Ovary (tissue), 9 donors: Measurements from ENCODE around the gene NME2. TPM values are rescaled to one million over a fixed set of nuclear protein-coding genes. Genes with fewer than 3 reads are reported as not detected.

Source experiments
- DNase-seq, 5 donors: peaks; one replicate each; pipeline ENCODE4 v3.0.0-alpha.2; 2019 to 2020
- H3K27ac ChIP-seq, 2 donors: fragments of 200-600 bp; one replicate each; pipeline versions ENCODE4 v1.5.1 to v1.8.0; 2019 to 2022
- H3K27me3 ChIP-seq: fragments of 200-600 bp; one replicate; pipeline ENCODE4 v1.8.0; 2022
- H3K36me3 ChIP-seq: fragments of 200-600 bp; sonication (generic); one replicate; pipeline ENCODE4 v1.5.1; 2019
- H3K4me1 ChIP-seq: one replicate; pipeline ENCODE4 v1.8.1; 2013; ENCODE audit warnings: mild to moderate bottlenecking, moderate library complexity; ENCODE audit not compliant: insufficient read depth
- H3K4me3 ChIP-seq: fragments of 200-600 bp; sonication (generic); one replicate; pipeline ENCODE4 v1.5.1; 2017
- H3K9me3 ChIP-seq, 2 donors: fragments of 200-600 bp in 1 of 2; sonication (generic) in 1 of 2; one replicate each; pipeline versions ENCODE4 v1.5.1 to v1.8.1; 2013 to 2019; ENCODE audit warnings: mild to moderate bottlenecking in 1 of 2, moderate library complexity in 1 of 2
- CTCF ChIP-seq, 3 donors: fragments of 450-650 bp in 2 of 3; fragments of 200-600 bp in 1 of 3; IDR thresholded peaks; one replicate each; pipeline versions ENCODE4 v1.5.1 to v1.8.0; 2016 to 2022; ENCODE audit warnings: antibody characterized with exemption in 3 of 3, mild to moderate bottlenecking in 1 of 3
- EP300 ChIP-seq: sonication (generic); formaldehyde crosslinking; IDR thresholded peaks from one replicate; pipeline ENCODE4 v1.6.1; 2017; ENCODE audit warnings: antibody characterized with exemption
- POLR2A ChIP-seq: fragments of 450-650 bp; IDR thresholded peaks from one replicate; pipeline ENCODE4 v1.6.1; 2017; ENCODE audit warnings: antibody characterized with exemption, mild to moderate bottlenecking, moderate library complexity
- WGBS, 3 donors: extraction: QIAGEN DNeasy Blood & Tissue Kit in 1 of 3; methylation state at CpG; one replicate each; pipeline versions ENCODE4 v1.1.5 to v1.1.7; 2013 to 2017; 5-methylcytosine and 5-hydroxymethylcytosine counted together
- intact Hi-C, 4 donors: fragments of 100-400 bp; cut with DNase I; formaldehyde crosslinking; loops; one replicate each; pipeline versions ENCODE4 v1.11.0 to v1.15.1; 2022 to 2023
- polyA plus RNA-seq, 2 donors: library from polyadenylated mRNA; stranded (reverse); fragments of 200-250 nt in 1 of 2; fragments of 350-450 nt in 1 of 2; fragmentation: Illumina TruSeq in 1 of 2; extraction: RNeasy Lipid Tissue Mini Kit (QIAGEN cat#74804) in 1 of 2; gene quantifications; one replicate each; pipeline ENCODE4 v1.2.3, GENCODE V29; 2013 to 2014
- total RNA-seq, 7 donors: library from RNA; depleted of rRNA in 2 of 7; stranded (reverse); fragments of >200 nt in 2 of 7; fragmentation: NEBNext Ultra II Directional in 3 of 7; extraction: Animal tissue kit (Norgen Biotek cat#: 25700) in 3 of 7; gene quantifications; one replicate each; pipeline versions ENCODE4 v1.1.0 to v1.2.4, GENCODE V29; 2016 to 2023
- donor health status: DM: no; HTN: no; CAD: no; lungs with moderate emphysema.
- donor health status: DM: no; HTN: no; CAD: no.
- donor health status: Bipolar disorder and iron deficiency.
- donor health status: DM: yes; HTN: yes; CAD: no.
- donor health status: DM: no; HTN: no; CAD: no.
- donor health status: DM: yes; HTN: yes; CAD: no.

Gene NME2
- total and polyA plus RNA-seq, 9 donors, result 376 to 717 (median 502) TPM

- TF ChIP-seq POLR2A (no peak), EP300 (no peak), CTCF (IDR thresholded peaks at IDR 0.05) (no peak)
- whole genome bisulfite sequencing, 3 donors, result 84 to 89% (median 87%) methylated on average over 5 of the region's 5 CpGs
- intact Hi-C loops, result loop anchor here in 1 of 4 donors (10.0 kb wide), 1 partner anchor 280 kb away; no protein-coding TSS in a partner anchor
- H3K36me3 ChIP-seq, result no peaks in the 10 kb centered on the region
- H3K4me1 ChIP-seq, result peaks cover 6% of the 10 kb centered on the region
- no peak for DNase-seq
- H3K4me3 ChIP-seq, result no peak overlapping the region
- H3K27me3 ChIP-seq, result no peaks in the 10 kb centered on the region
- H3K9me3 ChIP-seq, result no peaks in the 10 kb centered on the region
- no peak overlapping the region for H3K27ac ChIP-seq
Observed at GRCh38 chr17:51124640-51125503, 41.3 kb upstream of the NME2 start.

GRCh38 chr17:51128076-51128475 is 38.1 kb upstream of the NME2 start:
- intact Hi-C loops, result loop anchor here in 1 of 4 donors (10.0 kb wide), 1 partner anchor 283 kb away; no protein-coding TSS in a partner anchor
- H3K4me3 ChIP-seq, result no peak overlapping the region
- no peak for DNase-seq
- TF ChIP-seq EP300 (no peak), CTCF (IDR thresholded peaks at IDR 0.05) (no peak), POLR2A (no peak)
- H3K9me3 ChIP-seq, result no peaks in the 10 kb centered on the region
- H3K4me1 ChIP-seq, result no peaks in the 10 kb centered on the region
- no peaks in the 10 kb centered on the region for H3K36me3 ChIP-seq
- WGBS, 3 donors, result 65 to 72% (median 70%) methylated on average over 3 of the region's 3 CpGs
- no peaks in the 10 kb centered on the region for H3K27me3 ChIP-seq
- no peak overlapping the region for H3K27ac ChIP-seq

- Histone ChIP-seq H3K27me3 (no peaks in the 10 kb centered on the region), H3K4me1 (no peaks in the 10 kb centered on the region), H3K36me3 (no peaks in the 10 kb centered on the region), H3K27ac (no peak overlapping the region), H3K4me3 (no peak overlapping the region), H3K9me3 (no peaks in the 10 kb centered on the region)
- DNase-seq, result no peak
- intact Hi-C loops, result no loop called here
- no peak for TF ChIP-seq POLR2A
- TF ChIP-seq EP300, result no peak
- TF ChIP-seq CTCF (IDR thresholded peaks at IDR 0.05), result no peak
Observed at GRCh38 chr17:51132964-51133319, 33.3 kb upstream of the NME2 start.

GRCh38 chr17:51133365-51133764 is 32.8 kb upstream of the NME2 start:
- intact Hi-C loops, result no loop called here
- no peak for DNase-seq
- no peak for TF ChIP-seq CTCF (IDR thresholded peaks at IDR 0.05)
- no peak for TF ChIP-seq EP300
- no peak for TF ChIP-seq POLR2A
- H3K27me3 ChIP-seq, result no peaks in the 10 kb centered on the region
- H3K9me3 ChIP-seq, result no peaks in the 10 kb centered on the region
- no peak overlapping the region for H3K4me3 ChIP-seq
- no peaks in the 10 kb centered on the region for H3K36me3 ChIP-seq
- no peaks in the 10 kb centered on the region for H3K4me1 ChIP-seq
- 59 to 69% (median 65%) methylated on average over 2 of the region's 2 CpGs for WGBS, 3 donors
- no peak overlapping the region for H3K27ac ChIP-seq
